ENCODE data around the gene SLC43A2.
"Not testable (repeated sequence)": the region's sequence is repeated elsewhere in the genome, so short reads cannot be mapped to it uniquely, and the experiment has no call there.

The SLC43A2 gene

DNA sequence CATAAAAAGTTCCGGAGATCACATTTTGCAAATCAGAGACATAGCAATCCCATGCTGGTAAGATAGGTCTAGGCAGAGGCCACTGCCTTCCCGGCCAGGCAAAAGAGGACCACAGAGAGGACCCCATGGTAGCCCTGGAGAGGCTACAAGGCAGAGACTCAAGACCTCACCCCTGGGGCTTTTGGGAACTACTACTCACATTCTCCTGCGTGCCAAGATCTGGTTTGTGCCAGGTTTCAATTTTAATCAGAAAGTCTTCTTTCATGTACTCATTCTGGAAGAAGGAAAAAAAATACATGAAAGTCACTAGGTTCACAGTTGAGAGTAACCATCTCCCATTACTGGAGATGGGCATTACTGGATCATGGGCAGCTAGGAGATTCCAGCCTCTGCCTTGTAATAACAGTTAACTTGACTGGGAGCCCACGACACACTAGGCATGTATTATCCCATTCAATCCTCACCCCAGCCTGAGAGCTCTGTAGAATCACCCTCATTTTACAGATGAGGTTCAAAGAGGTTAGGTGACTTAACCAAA lies 87.2 kb downstream of the SLC43A2 start:
- no peak for DNase-seq (ENCODE audit: low read depth in 4 of 4, low spot score in 1 of 4)

DNA sequence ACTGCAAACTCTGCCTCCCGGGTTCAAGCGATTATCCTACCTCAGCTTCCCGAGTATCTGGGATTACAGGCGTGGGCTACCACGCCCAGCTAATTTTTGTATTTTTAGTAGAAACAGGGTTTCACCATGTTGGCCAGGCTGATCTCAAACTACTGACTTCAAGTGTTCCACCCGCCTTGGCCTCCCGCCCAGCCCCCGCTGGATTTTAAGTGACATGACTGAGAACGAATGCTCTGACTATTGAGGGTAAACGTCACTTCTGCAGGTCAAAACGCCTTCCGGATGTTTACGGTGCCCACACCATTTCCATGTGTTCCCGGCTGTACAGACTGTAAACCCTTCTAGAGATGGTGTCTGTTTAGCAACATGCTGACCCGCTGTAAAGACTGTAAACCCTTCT lies 88.8 kb downstream of the SLC43A2 start:
- DNase-seq (ENCODE audit: low read depth in 4 of 4, low spot score in 1 of 4): no peak

DNA sequence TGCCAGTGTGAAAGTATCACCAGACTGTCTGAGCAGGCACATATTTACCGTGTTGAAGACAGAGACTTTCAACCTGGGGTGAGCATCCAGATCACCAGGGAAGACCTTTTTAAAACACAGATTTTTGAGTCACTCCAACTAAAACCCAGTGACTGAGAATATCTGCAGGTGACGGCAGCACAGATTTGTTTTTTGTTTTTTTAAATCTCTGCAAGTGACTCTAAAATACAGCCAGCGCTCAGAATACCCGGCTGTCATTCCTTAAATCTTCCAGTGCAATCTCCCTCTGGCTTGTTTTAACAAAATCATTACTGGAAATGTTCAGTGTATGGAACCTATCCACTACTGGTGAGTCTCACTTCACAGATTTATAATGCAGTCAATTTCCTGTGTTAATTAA lies 92.9 kb downstream of the SLC43A2 start:
- no peak for DNase-seq (ENCODE audit: low read depth in 4 of 4, low spot score in 1 of 4)

DNA sequence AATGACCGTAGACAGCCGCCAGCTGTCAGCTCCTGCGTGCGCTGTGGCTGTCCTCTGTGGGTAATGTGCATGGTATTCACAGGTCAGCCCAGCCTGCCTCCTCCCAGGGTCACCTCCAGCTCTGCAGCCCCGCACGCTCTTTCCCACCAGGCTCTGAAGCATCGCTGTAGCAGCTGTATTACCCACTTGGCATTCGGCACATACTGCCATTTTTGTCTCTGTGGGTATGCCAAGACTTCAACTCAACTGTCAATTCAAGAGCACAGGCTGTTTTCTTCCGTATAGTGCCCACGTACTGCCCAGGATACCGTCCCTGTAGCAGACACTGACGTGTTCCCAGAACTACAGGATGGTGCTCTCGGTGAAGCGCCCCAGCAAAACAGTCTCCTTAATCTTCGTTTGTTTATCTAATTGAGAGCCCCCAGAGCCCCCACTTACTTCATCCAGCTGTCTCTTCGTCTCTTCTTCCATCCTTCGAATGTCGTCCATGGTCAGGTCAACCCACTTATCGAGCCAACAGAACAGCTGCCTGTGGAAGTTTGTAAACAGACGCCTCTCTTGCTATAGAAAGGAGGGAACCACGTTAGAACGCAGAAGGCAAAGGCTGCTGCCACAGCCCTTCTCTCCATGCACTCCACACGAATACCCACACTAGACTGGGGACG lies 94.8 kb downstream of the SLC43A2 start:
- no peak for DNase-seq (ENCODE audit: low read depth in 4 of 4, low spot score in 1 of 4)

DNA sequence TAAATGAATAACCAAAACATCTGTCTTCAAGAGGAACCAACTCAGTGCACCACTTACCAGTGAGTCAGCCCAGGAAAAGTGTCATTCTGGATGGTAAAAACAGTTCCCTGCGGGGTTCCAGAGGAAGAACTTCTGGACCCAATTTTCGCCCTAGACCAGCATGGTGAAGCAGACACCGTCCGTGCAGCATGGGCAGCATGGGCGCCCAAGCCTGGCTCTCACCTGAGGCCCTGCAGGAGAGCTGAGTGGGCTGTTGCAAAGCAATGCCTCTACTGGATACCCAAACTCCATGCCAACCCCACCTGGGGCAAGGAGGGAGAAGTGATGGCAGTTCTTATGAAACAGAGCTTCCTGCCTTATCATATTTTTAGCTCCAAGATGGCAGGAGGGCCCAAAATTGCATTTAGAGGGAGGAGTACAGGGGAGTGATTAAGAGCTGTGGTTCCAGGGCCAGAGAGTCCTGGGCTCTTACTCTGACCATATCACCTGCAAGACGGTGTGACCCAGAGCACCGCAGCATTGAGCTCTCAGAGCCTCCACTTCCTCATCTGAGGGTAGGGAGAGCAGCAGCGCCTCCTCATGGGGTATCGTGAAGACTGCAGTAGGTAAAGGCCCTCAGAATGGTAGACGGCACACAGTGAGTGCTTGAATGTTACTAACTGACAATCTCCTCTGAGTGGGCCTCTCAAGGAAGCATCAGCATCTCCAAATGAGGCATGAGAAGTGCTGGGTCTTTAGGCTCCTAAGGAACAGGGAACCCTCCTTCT lies 95.6 kb downstream of the SLC43A2 start:
- peak in 2 of 4 experiments; percentile 7 to 23 for DNase-seq (ENCODE audit: low read depth in 4 of 4, low spot score in 1 of 4)

DNA sequence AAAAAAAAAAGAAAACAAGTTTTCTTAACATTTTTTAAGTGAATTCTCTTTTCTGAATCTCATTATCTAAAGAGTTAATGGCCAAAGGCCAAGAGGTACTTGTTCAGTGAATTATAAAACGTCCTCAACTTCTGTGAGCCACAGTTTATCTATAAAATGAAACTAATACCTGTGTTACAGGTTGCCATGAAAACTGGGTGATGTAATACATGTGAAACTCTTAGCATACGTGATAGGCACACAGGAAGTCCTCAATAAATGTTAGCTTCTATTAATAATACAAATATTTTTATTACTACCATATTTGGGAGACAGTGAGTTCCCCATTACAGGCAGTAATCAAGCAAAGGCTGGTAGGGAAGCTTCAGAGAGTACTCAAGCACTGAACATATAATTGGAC lies 98.8 kb downstream of the SLC43A2 start:
- DNase-seq (ENCODE audit: low read depth in 4 of 4, low spot score in 1 of 4): no peak

DNA sequence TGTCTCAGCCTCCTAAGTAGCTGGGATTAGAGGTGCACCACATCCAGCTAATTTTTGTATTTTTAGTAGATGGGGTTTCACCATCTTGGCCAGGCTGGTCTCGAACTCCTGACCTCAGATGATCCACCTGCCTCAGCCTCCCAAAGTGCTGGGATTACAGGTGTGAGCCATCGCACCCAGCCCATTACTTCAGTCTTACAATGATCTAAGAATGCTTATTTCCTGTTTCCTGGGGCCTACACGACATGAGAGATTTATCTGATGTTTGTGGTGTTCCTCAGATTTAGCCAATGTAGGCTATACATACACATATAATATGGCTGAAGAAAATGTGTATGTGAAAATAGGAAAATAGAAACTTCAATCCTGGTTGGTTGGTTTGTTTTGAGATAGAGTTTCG lies 101.8 kb downstream of the SLC43A2 start:
- not testable (repeated sequence) for DNase-seq (ENCODE audit: low read depth in 4 of 4, low spot score in 1 of 4)

DNA sequence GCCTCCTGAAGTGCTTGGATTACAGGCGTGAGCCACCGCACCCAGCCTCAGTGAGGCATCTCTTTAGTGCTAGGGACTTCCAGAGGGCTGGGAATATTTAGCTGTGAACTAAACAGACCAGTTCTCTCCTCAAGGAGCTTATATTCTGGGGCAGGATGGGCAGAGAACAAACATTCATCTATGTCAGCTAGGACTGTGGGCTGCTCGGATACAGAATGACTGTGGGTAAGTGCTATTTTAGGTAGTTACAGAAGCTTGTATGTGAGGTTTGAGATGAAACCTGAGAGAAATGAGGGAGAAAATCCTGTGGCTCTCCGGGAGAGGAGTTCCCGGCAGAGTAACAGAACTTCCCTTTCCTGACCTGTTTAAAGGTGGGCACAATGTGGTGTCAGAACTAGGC lies 106.0 kb downstream of the SLC43A2 start:
- no peak for DNase-seq (ENCODE audit: low read depth in 4 of 4, low spot score in 1 of 4)

DNA sequence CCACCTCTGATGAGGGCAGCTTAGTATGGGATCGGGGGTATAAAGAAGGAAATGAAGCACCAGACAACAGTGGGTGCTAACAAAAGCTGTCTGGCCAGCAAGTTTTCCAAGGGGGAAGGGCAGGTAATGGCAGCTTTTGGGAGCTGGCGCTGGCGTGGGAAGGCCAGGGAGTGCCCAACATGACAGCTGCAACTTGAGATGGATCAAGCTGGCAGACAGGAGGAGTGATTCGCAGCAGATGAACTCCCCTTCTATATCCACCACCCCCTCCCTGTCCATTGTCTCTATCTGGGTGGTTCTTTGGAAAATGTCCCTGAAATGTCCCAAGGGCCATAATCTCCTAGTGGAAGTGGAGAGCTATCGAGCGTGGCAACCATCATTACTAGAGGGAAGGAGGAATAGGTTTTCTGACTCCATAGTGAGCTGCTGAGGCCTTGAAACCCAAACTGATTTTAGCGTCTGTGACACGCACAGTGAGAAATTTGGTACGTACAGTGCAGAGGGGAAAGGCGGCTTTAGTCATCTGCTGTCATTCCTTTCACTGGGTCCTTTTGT lies 107.5 kb downstream of the SLC43A2 start:
- no peak for DNase-seq (ENCODE audit: low read depth in 4 of 4, low spot score in 1 of 4)

DNA sequence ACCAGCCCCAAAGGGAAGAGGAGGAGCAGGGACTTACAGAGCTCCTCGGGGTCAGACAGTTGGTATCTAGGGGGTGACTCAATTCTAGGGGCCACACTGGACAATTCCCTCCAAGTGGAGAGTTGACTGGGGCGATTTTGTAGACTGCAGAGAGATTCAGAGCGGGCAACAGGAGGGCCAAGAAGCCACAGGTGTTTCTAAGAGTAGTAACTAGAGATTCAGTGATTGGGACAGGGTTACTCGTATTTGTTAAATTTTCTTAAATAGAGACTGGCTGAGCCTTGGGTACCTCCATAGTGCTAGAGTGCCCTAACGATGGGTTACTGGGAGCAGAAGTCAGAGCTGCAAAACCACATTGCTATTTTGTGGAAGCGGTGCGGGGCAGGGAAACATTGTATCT lies 109.0 kb downstream of the SLC43A2 start:
- DNase-seq (ENCODE audit: low read depth in 4 of 4, low spot score in 1 of 4): no peak
